RKO (cell line): ENCODE measurements around the gene PRLR.
"Not testable (repeated sequence)": the region's sequence is repeated elsewhere in the genome, so short reads cannot be mapped to it uniquely, and the experiment has no call there.

ENCODE experiments used
- DNase-seq: peaks from one replicate; pipeline ENCODE4 v3.0.0-alpha.2; 2016; ENCODE audit warnings: low spot score

PRLR gene

DNA sequence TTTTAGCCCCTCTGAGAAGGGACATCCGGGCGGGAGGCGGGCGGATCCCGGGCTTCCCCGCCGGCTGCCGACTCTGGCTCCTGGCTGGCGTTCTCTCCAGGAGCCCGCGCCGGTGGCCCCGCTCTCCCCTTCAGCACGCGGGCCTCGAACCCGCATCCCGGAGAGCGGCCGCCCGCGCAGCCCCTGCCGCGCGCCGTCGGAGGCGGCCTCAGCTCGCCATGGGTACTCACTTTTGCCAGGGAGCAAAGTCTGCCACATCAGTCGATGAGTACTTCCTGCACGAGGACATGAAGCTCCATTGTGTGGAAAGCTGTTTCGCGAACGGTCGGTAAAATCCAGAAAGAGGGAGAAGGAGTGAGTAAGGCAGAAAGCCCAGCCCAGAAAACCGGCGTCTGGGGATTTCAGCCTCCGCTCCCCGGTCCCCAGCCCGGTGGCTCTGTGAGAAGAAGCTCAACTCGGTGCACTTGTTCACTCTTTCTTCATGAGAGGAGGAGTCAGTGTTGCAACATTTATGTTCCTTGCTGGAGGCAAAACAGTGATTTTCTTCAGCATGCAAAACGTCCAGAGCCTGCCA lies at the start of gene PRLR:
Gene PRLR, minus strand, starts transcription at position 450 of the 574 bp plus-strand sequence. CDS start 140,867 bp downstream, outside the sequence.
- DNase-seq, result peak; percentile 27

DNA sequence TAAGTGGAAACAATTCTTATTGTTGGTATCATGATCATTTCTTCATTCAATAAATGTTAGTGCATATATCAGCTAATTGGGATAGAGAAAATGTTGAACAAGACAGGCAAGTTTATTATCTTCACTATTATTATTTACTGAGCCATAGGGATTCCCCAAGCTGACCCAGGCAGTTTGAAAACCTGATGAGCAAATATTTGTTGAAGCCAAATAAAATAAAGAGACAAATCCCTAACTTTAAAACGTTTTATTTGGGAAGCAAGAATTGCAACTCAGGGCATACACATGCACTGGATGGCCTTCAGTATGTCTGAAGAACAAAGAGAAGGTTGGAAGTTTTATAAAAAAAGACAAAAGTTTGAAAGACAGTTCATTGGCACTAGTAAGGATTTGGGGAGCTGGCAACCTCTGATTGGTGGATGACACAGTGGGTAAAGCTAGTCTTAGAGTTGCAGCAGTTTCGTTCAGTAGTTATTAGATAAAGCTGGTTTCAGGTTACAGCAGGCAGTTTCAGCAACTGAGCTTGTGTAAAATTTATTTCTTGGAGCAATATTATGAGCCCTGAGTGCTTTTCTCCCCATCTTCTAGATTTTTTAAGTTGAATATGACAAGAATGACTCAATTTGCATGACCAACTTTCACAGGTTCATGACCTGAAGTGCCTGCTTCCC lies 44.7 kb upstream of the PRLR start:
- no peak for DNase-seq

DNA sequence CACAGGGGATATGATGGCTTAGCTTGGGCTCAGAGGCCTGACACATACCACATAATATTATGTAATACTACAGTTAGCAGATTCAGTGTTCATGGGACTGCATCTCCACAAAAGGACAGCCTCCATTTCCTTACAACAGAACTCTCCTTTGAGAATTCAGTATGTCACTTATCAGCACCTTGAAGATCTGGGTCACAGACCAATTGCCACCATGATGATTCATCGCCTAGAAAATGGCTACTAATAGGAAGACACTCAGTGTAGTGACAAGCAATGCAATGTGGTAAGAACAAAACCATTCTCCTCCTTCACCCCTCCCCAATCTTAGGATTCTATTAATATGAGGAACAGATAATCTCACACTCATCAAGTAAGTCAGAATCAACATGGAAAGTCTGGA lies 38.7 kb upstream of the PRLR start:
- no peak for DNase-seq

DNA sequence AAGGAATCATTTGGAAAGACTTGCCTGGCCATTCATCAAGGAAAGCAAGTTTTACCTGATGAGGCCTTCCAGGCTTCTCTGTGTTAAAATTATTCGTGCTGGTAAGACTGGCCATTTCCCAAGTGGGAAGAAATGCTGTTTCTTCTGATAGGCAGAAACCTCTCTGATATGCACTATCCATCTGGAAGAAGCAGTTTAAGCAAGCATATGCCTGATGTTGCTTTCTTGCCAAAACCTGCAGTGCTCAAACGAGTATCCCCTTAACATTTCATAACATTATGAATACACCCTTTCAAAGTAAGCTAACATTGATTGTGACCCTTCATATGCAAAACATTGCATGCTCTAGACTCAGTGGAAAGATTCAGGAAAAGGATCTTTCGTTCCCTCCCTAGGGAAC lies 36.0 kb upstream of the PRLR start:
- DNase-seq, result no peak

DNA sequence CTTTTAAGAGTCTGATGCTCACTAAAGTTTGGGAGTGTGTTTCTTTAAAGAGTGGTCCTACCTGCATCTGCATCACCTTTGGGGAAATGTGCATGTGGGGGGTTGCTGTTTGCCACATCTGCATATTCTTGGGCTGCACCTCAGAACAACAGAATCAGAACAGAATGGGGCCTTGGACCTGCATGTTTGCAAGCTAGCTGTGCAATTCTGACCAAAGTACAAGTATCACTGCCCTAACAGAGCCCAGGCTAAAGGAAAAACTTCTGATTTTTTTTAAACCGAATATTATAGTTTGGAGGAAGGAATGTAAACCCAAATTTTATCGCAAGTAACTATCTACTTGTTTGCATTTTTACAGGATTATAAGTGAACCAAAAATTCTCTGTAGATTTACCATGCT lies 34.2 kb upstream of the PRLR start:
- no peak for DNase-seq

DNA sequence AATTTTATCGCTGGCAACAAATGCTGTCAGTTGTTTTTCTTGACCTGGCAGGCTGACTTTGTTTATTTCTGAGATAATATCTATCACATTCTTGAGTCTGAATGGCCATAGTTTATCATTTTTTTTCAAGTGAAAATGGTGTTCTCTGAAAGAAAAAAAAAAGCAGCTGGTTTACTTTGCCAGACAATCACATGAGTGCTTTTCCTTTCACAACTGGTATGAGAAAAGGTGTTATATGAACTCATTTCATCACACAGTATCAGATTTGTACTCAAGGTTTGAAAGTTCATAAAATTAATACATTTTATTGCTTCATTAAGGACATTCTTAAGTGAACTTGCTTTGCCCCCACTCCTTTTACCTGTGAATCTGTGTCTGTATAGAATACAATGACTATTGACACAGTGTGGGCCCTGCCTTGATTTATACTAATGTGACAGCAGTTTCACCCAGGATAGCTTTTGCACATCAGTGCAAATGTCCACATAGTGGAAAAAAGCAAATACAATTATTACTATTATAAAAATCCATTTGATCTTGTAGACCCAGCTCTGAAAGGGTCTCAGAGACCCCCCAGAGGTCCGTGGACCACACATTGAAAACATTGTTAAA lies 33.1 kb upstream of the PRLR start:
- DNase-seq, result no peak

DNA sequence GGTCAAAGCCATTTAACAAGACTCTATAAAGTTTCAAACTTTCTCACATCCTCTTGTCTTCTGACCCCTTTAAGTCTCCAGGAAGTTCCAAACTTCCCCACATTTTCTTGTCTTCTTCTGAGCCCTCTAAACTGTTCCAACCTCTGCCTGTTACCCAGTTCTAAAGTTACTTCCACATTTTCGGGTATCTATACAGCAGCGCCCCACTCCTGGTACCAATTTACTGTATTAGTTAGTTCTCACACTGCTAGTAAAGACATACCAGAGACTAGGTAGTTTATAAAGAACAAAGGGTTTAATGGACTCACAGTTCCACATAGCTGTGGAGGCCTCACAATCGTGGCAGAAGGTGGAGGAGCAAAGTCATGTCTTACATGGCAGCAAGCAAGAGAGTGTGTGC lies 23.3 kb upstream of the PRLR start:
- DNase-seq, result no peak

DNA sequence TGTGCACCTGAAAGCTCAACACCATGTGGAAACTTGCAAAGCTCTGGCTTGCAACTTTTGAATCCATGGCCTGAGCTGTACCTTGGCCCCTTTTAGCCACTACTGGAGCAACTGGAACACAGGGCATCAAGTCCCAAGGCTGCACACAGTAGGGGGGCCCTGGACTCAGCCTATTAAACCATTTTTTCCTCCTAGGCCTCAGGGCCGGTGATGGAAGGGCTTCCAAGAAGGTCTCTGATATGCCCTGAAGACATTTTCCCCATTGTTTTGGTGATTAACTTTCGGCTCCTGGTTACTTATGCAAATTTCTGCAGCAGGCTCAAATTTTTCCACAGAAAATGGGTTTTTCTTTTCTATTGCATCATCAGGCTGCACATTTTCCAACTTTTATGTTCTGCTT lies 22.7 kb upstream of the PRLR start:
- DNase-seq, result no peak

DNA sequence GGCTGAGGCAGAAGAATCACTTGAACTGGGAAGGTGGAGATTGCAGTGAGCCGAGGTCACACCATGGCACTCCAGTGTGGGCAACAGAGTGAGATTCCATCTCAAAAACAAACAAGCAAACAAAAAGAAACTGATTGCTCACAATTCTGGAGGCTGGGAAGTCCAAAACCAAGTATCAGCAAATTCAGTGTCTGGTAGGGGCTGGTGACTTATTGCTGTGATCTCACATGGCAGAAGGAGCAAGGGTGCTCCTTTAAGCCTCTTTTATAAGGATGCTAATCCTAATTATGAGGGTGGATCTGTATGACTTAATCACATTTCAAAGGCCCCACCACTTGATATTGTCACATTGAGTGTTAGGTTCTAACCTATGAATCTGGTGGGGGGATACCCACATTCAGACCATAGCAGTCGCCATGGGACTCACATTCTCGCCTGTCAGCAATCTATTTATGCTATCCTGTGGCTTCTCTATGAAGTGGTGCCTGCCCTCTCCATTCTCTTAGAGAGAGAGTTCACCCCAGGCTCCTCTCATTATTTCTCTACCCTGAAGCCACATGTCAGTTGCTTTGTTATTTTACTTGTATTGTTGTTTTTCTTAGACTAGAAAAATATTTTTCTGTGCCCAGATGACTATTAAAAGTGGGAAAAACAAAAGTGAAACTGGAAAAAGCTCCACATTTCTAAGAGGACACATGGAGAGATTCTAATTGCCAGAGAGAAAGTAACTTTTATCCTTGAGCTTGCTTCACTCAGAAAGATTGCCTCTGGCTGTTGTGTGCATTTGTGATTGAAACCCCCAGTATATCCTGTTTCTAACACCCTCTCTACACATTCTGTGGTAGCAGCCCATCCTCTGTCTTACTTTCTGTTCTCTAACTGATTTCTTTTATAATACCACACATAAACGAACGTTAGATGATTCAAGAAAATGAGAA lies 18.8 kb upstream of the PRLR start:
- DNase-seq, result no peak

DNA sequence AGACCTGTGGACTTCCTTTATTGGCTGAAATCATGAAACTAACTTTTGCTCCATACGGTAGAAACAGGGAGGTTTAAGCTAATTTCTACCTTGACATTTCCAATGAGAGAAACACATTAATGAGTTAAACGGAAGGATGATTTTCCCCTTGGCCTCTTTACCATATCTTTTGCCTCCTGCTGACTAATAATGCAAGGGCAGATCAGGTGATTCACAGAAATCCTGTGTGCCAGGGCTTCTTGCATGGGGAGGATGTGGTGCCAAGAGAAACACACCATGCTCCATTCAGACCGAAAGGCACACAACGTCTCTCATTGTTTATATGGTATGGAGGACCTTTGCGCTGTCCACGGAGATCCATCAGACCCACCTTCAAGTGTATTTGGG lies 17.4 kb upstream of the PRLR start:
- no peak for DNase-seq

DNA sequence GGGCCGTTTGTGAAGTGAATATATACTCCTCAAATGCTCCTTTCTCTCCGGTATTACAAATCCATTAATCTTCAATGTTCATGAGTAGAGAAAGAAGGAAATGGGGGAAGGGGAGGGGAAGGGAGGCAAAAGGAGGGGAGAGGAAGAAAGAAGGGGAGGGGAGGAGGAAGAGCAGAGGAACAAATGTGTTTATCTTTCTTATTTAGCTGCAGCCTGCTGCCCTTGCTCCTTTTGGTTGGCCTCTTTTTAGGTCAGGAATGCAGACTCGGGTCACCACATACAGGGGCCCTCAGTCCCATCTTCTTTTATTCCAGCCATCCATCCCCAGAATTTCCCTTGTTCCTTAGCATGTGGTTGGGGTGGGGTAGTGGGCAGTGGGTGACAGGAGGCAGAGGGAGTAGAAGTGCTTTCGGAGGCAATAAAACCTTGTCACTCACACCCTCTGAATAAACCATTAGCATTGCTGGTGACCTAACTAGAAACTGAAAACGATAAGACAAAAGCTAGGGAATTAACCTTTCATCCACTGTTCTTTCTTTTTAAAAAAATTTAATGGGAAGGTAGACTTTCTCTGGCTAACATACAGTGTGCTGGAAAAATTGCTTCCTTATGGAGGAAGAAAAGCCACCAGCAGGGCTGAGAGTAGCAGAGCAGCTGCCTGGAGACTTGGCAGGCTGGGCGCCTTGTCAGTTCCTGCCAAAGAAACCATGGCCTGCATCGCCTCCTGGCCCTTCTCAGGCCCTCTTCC lies 16.8 kb upstream of the PRLR start:
- no peak for DNase-seq

DNA sequence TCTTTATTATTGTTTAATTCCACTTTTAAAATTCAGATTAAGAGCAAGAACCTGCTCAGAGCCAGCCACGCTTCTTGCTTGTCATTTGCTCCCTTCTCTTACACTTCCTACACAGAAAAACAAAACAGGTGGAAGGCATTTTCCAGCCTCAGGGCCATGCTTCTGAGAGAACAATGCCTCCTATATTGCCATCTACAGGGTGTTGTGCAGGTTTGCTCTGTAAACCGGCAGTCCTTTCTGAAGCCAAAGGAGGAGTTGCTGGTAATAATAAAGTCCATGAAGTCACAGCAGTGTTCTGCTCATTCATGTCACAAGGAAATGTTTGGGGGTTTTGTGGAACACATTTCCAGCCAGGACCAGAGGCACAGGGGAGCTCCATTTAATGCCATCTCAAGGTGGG lies 16.1 kb upstream of the PRLR start:
- DNase-seq, result no peak

DNA sequence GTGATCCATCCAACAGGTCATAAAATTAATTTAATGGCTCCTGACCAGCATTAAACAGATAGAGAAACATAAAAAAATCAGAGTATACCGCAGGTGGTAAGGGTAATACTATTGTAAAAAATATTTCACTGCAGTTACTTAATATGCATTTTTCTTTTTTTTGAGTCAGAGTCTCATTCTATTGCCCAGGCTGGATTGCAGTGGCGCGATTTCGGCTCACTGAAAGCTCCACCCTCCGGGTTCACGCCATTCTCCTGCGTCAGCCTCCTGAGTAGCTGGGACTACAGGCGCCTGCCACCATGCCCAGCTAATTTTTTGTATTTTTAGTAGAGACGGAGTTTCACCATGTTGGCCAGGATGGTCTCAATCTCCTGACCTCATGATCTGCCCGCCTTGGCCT lies 15.1 kb upstream of the PRLR start:
- DNase-seq, result not testable (repeated sequence)

DNA sequence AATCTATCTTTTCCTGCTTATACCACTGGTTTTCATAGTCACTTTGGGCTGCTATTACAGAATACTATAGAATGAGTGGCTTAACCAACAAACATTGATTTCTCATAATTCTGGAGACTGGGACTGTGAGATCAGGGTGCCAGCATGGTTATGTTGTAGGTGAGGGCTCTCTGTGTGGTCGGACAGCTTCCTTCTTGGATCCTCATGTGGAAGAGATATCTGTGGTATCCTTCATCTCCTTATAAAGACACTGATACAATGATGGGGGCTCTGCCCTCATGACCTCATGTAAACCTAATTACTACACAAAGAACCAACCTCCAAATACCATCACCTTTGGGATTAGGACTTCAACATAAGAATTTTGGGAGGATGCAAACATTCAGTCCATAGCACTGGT lies 13.9 kb upstream of the PRLR start:
- DNase-seq, result no peak

DNA sequence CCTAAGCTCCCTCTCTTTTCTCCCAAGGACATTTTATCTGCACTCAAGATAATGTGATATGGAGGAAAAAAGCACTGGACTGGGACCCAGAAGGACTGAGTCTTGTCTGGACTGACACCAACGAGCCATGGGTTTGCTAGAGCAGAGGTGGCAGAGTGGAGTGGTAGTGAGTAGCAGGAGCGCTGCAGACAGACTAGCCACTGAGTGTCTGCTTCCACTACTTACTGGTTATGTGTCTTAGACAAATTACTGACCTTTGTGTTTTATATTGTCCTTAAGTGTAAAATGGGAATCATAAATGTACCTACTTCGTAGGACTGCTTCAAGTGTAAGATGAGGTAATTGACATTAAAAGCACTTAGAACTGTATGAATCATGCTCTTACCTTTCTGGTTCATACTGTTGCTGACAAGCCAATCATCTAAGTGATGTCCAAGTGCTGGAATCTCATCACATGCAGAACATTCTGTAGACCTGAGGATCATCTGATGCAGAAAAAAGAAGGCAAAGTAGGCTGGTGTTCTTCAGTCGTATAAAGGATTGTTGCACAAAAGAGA lies 12.5 kb upstream of the PRLR start:
- DNase-seq, result no peak

DNA sequence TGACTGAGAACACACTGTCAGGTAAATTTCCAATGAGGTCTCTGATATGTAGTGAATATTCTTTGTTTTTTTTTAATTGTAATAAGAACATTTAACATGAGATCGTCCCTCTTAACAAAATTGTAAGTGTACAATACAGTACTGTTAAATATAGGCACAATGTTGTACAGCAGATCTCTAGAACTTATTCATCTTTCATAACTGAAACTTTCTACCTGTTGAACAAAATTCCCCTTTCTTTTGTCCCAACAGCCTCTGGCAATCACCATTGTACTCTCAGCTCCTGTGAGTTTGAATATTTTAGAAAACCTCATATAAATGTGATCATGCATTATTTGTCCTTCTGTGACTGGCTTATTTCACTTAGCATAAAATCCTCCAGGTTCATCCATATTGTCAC lies 10.6 kb upstream of the PRLR start:
- DNase-seq, result no peak

DNA sequence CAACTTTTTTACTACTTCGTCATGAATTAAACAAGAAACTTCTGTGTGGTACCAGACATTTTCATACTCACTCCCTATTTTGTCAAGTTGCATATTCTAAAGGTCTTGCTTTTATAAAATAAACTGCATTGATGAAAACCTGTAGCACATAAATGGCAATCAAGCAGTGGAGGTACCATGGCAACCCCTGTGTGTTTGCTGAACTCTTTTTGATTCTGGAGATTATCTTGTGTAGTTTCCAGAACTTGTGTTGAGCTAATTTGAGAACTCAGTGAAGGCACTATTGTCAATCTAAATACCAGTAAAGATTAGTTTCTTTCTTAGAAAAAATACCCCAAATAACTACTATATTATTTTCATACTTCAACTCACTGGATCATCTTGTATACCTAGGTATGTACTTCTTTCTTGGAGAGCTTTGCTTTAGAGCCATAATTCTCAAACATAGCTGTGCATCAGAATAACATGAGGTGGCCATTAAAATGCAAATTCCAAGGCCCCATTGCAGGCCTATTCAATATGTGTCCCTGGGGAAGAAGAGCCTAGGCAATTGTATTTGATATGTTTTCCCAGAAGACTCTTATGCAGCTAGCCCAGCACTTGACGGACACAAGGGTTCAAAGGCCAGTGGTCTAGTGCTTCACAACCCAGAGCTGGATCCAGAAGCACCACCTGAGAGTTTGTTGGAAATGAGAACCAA lies 9.8 kb upstream of the PRLR start:
- no peak for DNase-seq

DNA sequence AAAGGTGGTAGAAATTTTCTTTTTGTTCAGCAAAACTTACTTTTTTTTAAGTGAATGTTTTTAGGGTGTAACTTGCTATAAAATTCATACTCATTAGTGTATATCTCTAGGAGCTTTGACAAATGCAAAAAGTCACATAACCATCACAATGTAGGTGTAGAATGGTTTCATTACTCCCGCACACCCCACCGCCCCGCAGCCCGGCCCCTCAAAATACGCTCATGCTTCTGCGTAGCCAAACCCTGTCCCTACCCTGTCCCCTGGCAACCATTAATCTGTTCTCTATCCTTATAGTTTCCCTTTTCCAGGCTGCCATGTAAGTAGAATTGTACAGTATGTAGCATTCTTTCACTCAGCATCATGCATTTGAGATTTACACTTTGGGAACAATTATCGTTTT lies 9.2 kb upstream of the PRLR start:
- no peak for DNase-seq

DNA sequence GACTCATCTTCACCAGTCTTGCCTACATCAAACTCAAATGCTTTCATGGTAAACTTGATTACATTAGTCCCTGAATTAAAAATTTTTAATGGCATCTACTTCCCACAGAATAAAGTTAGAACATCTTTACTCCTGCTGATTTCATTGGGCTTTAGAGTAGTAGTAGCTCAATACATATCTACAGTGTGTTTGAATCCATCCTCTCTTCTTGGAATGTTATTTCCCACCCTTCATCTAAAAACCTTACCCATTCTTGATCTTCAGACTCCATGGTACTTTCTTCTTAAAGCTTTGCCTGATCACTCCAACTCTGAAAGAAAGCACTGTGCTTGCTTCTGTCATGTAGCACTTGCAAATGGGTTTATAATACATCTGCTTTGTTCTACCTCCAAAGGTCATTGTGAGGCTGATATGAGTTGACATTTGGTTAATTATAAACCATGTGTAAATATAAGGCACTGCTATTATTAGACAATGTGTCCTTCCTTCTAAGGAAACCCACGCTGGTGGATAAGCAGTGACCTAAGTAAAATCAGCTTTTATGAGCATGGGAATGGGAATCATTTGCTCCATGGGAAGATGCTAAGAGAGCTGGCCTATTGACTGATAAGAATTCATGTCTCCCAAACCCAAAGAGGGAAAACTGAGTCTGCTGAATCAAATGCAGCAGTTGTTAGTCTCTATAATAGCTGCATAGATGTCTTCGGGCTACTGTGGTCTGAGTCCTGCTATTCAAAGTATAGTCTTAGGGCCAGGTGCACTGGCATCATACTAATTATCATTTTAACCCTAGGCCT lies 7.5 kb upstream of the PRLR start:
- no peak for DNase-seq

DNA sequence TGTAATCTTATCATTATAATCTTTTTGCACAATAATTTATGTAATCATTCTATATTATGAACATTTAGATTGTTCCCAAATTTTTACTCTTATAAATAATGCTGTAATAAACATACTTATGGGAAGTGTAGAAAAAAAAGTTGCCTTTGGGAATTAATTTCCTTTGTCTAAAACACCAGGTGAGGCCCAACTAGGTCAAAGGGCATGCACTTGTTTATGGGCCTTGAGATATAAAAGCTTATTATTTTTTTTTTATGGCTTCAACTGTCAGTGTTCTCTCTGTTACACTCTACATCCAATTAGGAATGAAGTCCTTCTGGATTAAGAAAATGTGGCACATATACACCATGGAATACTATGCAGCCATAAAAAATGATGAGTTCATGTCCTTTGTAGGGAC lies 6.5 kb upstream of the PRLR start:
- DNase-seq, result no peak
